Measurements from ENCODE around the gene CALCOCO1.

Gene CALCOCO1

GRCh38 chr12:53747095-53747494, 19.8 kb upstream of the CALCOCO1 start:
- no peak for TF ChIP-seq CTCF (IDR thresholded peaks at IDR 0.05; ENCODE audit: borderline replicate concordance, control extremely low read depth, extremely low read depth, insufficient read depth, missing control alignments)
- no peak for DNase-seq (ENCODE audit: low spot score)
- in situ Hi-C loops (cut with MboI; ENCODE audit: low sequenced_read_pairs, unreplicated experiment) = loop anchor here (10.0 kb wide), 1 partner anchor 202 kb away; no protein-coding TSS in a partner anchor

DNA sequence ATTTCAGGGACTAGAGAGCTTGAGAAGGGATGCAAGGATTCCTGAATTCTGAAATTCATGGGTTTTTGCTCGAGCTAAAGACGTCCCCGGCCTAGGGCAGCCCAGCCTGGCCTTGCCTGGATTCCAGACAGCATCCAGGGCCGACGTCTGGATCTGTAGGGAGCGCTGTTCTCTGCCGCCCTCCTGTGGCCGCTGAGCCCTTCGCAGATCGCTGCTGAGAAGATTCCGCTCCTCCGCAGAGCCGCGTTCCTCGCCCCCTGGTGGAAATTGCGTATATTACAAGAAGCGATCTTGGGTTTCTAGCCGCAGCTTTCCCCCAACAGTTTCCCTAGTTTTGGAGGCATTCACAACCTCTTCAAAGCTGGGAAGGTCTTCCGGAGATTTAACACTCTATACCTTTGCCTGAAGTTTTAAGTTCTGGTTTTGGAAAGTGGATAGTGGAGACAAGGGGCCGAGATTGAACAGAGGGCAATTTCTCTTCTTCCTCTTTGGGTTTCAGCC, 19.4 kb upstream of the CALCOCO1 start:
- in situ Hi-C loops (cut with MboI; ENCODE audit: low sequenced_read_pairs, unreplicated experiment) = loop anchor here (10.0 kb wide), 1 partner anchor 202 kb away; no protein-coding TSS in a partner anchor
- peak; percentile 87 for DNase-seq (ENCODE audit: low spot score)
- TF ChIP-seq CTCF (IDR thresholded peaks at IDR 0.05; ENCODE audit: borderline replicate concordance, control extremely low read depth, extremely low read depth, insufficient read depth, missing control alignments) = peak; percentile 100

DNA sequence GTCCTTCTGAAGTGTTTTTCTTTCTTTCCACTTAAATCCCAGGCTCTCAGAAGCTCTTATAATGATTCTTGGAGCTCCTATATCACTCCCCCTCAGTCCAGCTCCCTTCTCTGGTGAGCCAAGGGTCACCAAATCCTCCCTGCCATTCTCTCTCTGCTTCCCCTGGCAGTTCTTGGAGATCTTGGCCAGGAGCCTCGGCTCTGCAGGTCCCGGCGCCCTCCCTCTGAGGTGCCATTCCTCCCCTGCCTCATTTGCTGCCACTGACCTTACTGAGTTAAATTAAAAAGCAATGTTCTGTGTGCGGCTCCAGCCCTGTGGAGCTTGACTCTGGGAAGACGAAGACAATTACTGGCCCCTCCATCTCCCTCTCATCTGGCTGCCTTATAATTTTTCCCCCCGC, 17.5 kb upstream of the CALCOCO1 start:
- in situ Hi-C loops (cut with MboI; ENCODE audit: low sequenced_read_pairs, unreplicated experiment) = loop anchor here (5.0 to 10.0 kb wide), 2 partner anchors 42 to 200 kb away; no protein-coding TSS in a partner anchor
- no peak for DNase-seq (ENCODE audit: low spot score)
- TF ChIP-seq CTCF (IDR thresholded peaks at IDR 0.05; ENCODE audit: borderline replicate concordance, control extremely low read depth, extremely low read depth, insufficient read depth, missing control alignments) = no peak

DNA sequence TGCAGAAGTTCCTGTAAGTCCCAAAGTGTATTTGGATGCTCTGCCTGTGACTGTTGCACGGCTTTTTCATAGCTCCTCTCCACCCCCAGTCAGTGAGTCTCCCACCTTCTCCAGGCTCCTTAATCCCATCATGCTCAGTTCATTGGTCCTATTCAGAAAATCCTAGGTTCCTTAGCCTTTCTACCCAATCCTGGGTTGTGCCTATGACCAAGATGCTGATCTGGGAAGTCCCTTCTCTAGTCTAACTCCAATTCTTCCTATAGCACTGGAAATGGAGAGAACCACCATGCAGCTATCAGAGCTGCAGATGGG, 16.8 kb upstream of the CALCOCO1 start:
- no peak for DNase-seq (ENCODE audit: low spot score)
- in situ Hi-C loops (cut with MboI; ENCODE audit: low sequenced_read_pairs, unreplicated experiment) = loop anchor here (5.0 to 10.0 kb wide), 2 partner anchors 42 to 199 kb away; no protein-coding TSS in a partner anchor
- TF ChIP-seq CTCF (IDR thresholded peaks at IDR 0.05; ENCODE audit: borderline replicate concordance, control extremely low read depth, extremely low read depth, insufficient read depth, missing control alignments) = no peak

DNA sequence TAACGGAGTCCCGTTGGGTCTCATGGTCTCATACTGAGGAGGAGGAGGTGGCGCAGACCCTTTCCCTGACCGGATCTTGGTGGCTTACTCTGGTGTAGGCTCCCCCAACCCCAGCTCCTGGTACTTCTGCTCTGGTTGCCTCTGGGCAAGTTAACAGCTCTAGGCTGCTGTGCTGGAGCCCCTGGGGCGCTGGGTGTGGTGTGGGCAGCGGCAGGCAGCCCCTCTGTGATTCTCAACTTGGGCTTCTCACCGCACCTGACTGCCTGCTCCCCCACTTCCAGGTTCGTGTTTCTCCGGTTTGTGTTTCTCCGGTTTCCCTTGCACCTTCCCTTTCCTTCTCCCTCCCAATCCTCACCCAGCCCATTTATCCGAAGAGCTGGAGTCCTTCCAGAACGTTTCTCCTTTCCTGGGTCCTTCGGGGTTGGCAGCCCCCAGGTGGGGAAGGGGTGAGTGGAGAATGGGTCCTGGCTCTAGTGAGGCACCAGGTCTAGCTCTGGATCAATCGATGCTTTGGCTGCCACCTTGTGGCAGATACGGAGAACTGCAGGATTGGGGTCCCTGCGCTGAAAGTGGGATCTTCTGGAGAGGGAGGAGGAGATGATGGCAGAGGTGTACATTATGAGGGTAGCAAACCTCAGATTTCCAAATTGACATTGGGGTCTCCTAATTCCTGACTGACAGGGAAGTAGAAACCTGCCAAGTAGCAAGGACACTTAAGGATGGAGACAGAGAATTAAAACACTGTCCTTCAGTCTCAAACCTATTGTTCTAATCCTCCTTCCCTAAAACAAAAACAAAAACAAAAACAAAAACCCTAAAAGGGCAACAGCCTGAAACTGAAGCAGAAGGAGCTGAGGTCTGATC, 16.2 kb upstream of the CALCOCO1 start:
- peak; percentile 91 for TF ChIP-seq CTCF (IDR thresholded peaks at IDR 0.05; ENCODE audit: borderline replicate concordance, control extremely low read depth, extremely low read depth, insufficient read depth, missing control alignments)
- in situ Hi-C loops (cut with MboI; ENCODE audit: low sequenced_read_pairs, unreplicated experiment) = loop anchor here (5.0 to 10.0 kb wide), 2 partner anchors 41 to 199 kb away; no protein-coding TSS in a partner anchor

DNA sequence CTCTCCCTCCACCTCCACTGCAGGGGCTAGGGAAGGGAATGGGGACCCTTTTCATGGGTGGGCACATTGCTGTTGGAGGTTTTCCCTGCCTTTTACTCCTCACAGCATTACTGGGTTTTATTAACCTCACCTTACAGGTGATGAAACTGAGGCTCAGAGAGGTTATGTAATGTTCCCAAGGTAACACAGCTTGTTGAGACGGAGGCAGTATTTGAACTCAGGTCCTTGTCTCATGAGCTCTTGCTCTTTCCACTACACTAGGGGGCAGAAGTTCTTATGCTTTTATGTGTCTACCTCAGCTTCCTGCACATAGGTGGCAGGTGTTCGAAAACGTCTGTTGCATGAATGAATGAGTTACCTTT, 12.9 kb upstream of the CALCOCO1 start:
- no peak for DNase-seq (ENCODE audit: low spot score)
- TF ChIP-seq CTCF (IDR thresholded peaks at IDR 0.05; ENCODE audit: borderline replicate concordance, control extremely low read depth, extremely low read depth, insufficient read depth, missing control alignments) = no peak
- in situ Hi-C loops (cut with MboI; ENCODE audit: low sequenced_read_pairs, unreplicated experiment) = loop anchor here (5.0 to 10.0 kb wide), 2 partner anchors 38 to 195 kb away; no protein-coding TSS in a partner anchor

More for the DNA sequence above, 16.2 kb upstream of the CALCOCO1 start:
- DNase-seq (ENCODE audit: low spot score) = peak; percentile 85

All from GM13976 (cell line).